ENCODE results near the gene CCDC70.

DNA sequence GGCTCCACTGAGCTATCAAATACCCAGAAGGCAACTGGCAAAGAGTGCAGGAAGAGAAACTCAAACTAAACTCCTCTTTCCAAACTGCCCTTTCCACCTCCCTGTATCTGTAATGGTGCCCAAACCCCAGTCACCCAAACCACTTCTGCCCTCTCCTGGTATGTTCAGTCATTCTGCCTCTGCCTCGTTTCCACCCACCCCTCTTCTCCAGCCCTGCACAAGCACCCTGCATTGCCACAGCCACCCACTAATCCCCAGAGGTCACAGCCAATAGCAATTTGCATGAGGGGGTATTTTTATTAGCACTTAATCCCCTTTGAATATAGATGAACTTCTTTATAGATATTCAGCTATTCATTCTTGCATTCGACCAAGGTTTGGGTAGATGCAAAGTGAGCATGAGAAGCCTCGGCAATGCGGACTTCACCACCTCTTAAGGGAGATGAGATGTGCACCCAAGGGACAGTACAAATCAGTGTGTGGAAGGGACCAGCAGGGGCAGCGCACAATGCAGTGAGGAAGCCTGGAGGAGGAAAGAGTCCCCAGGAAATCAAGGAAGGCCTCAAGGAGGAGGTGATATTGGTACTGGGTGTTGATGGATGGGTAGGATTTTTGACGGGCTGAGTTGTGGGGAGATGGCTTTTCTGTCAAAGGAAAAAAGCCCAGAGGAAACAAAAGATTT lies 29.2 kb upstream of the CCDC70 start:
- TF ChIP-seq, protein P1, sequence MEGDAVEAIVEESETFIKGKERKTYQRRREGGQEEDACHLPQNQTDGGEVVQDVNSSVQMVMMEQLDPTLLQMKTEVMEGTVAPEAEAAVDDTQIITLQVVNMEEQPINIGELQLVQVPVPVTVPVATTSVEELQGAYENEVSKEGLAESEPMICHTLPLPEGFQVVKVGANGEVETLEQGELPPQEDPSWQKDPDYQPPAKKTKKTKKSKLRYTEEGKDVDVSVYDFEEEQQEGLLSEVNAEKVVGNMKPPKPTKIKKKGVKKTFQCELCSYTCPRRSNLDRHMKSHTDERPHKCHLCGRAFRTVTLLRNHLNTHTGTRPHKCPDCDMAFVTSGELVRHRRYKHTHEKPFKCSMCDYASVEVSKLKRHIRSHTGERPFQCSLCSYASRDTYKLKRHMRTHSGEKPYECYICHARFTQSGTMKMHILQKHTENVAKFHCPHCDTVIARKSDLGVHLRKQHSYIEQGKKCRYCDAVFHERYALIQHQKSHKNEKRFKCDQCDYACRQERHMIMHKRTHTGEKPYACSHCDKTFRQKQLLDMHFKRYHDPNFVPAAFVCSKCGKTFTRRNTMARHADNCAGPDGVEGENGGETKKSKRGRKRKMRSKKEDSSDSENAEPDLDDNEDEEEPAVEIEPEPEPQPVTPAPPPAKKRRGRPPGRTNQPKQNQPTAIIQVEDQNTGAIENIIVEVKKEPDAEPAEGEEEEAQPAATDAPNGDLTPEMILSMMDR (tag by site-specific recombination; IDR thresholded peaks at IDR 0.05), result no peak
- TF ChIP-seq ZNF473 (tag by site-specific recombination; IDR thresholded peaks at IDR 0.05), result no peak
- TF ChIP-seq ZNF394 (tag by site-specific recombination; IDR thresholded peaks at IDR 0.05; ENCODE audit: borderline replicate concordance), result no peak
- no peak for TF ChIP-seq SP2 (tag by site-specific recombination; IDR thresholded peaks at IDR 0.05)

Measured in HEK293 (cell line).